Activated T-helper 2 cell treated with anti-CD3 and anti-CD28 coated beads, Interferon-gamma antibody, Interleukin-2, Interleukin-4, amounts not matched to agents 10 μg/mL and 5 μg/mL and 100 μg/mL, durations not matched to agents 14 hours and 24 hours and 36 hours (primary cell): Measurements from ENCODE around the gene PCDHA1. TPM values are rescaled to one million over a fixed set of nuclear protein-coding genes. Genes with fewer than 3 reads are reported as not detected.
"Not testable (repeated sequence)": the region's sequence is repeated elsewhere in the genome, so short reads cannot be mapped to it uniquely, and the experiment has no call there.

Experiments
- DNase-seq: peaks from one replicate; pipeline ENCODE4 v3.0.0; 2021; ENCODE audit warnings: low spot score
- H3K27ac Mint-ChIP-seq: one replicate; pipeline ENCODE4 v1.8.0; 2021; ENCODE audit warnings: mixed read lengths
- H3K27me3 Mint-ChIP-seq: one replicate; pipeline ENCODE4 v1.8.0; 2021; ENCODE audit warnings: low read depth, mixed read lengths
- H3K36me3 Mint-ChIP-seq: one replicate; pipeline ENCODE4 v1.8.0; 2021; ENCODE audit warnings: low read depth, mixed read lengths
- H3K4me1 Mint-ChIP-seq: one replicate; pipeline ENCODE4 v1.8.0; 2021; ENCODE audit warnings: low read depth, mixed read lengths
- H3K4me3 Mint-ChIP-seq: one replicate; pipeline ENCODE4 v1.8.0; 2021; ENCODE audit warnings: low read depth, mild to moderate bottlenecking, moderate library complexity, mixed read lengths
- H3K9me3 Mint-ChIP-seq: one replicate; pipeline ENCODE4 v1.8.0; 2021; ENCODE audit warnings: mixed read lengths
- intact Hi-C: fragments of 100-400 bp; cut with micrococcal nuclease; formaldehyde crosslinking; loops from one replicate; pipeline ENCODE4 v1.15.1; 2023
- total RNA-seq: library from RNA; stranded (reverse); gene quantifications from 2 replicates; pipeline ENCODE4 v1.2.3, GENCODE V29; 2022

Gene PCDHA1
- total RNA-seq, 1 donor from 2014 or later, result not detected

DNA sequence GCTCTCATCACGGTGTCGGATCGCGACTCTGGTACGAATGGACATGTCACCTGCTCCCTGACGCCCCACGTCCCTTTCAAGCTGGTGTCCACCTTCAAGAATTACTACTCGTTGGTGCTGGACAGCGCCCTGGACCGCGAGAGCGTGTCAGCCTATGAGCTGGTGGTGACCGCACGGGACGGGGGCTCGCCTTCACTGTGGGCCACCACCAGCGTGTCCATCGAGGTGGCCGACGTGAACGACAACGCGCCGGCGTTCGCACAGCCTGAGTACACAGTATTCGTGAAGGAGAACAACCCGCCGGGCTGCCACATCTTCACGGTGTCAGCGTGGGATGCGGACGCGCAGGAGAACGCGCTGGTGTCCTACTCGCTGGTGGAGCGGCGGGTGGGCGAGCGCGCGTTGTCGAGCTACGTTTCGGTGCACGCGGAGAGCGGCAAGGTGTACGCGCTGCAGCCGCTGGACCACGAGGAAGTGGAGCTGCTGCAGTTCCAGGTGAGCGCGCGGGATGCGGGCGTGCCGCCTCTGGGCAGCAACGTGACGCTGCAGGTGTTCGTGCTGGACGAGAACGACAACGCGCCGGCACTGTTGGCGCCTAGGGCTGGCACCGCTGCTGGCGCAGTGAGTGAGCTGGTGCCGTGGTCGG, 10.3 kb downstream of the PCDHA1 start:
- not testable (repeated sequence) for DNase-seq, H3K4me3 Mint-ChIP-seq, H3K36me3 Mint-ChIP-seq, H3K4me1 Mint-ChIP-seq, H3K27me3 Mint-ChIP-seq, H3K27ac Mint-ChIP-seq
- intact Hi-C loops, result loop anchor here (10.0 kb wide), 1 partner anchor 59 kb away; the partner anchor contains the start of gene PCDHA10
- peaks cover 34% of the 10 kb centered on the region for H3K9me3 Mint-ChIP-seq

DNA sequence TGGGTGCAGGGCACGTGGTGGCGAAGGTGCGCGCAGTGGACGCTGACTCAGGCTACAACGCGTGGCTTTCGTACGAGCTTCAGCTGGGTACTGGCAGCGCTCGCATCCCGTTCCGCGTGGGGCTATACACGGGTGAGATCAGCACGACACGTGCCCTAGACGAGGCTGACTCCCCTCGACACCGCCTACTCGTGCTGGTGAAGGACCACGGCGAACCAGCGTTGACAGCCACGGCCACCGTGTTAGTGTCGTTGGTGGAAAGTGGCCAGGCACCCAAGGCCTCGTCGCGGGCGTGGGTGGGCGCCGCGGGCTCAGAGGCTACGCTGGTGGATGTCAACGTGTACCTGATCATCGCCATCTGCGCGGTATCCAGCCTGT, 10.8 kb downstream of the PCDHA1 start:
- no peaks in the 10 kb centered on the region for H3K4me1 Mint-ChIP-seq
- H3K4me3 Mint-ChIP-seq, result no peak overlapping the region
- H3K9me3 Mint-ChIP-seq, result peaks cover 34% of the 10 kb centered on the region
- H3K27me3 Mint-ChIP-seq, result no peaks in the 10 kb centered on the region
- DNase-seq, result no peak
- no peaks in the 10 kb centered on the region for H3K36me3 Mint-ChIP-seq
- intact Hi-C loops, result loop anchor here (10.0 kb wide), 1 partner anchor 58 kb away; the partner anchor contains the start of gene PCDHA10
- H3K27ac Mint-ChIP-seq, result no peak overlapping the region

DNA sequence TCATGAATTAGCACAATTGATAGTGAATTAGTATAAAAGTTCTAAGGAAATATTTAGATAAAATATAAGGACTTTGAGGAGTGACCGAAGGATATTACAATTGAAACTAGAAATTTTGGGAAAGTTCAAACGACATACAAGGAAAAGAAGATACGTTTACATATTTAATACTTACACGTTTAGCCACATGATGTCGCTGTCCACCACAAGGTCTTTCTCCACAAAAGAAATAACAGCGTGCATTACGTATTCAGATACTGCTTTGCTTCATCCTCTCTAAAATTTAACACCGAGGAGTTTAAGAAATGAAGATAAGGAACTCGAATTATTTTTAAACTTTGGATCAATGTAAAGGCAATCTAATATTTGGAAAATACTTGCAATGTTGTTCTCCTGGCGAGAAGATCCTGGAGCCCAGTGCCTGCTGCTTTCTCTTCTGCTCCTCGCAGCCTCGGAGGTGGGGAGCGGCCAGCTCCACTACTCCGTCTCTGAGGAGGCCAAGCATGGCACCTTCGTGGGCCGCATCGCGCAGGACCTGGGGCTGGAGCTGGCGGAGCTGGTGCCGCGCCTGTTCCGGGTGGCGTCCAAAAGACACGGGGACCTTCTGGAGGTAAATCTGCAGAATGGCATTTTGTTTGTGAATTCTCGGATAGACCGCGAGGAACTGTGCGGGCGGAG, 15.0 kb downstream of the PCDHA1 start, which contains the start of gene PCDHA3:
TSS of gene PCDHA3 (plus strand) at position 242 of the 678 bp plus-strand sequence.
- Mint-ChIP-seq H3K36me3 (no peaks in the 10 kb centered on the region), H3K27ac (no peak within 1 kb of the TSS), H3K9me3 (peaks cover 35% of the 10 kb centered on the region), H3K27me3 (no peaks in the 10 kb centered on the region), H3K4me3 (no peak within 1 kb of the TSS), H3K4me1 (no peaks in the 10 kb centered on the region)
- no peak for DNase-seq
- intact Hi-C loops, result no loop called here

DNA sequence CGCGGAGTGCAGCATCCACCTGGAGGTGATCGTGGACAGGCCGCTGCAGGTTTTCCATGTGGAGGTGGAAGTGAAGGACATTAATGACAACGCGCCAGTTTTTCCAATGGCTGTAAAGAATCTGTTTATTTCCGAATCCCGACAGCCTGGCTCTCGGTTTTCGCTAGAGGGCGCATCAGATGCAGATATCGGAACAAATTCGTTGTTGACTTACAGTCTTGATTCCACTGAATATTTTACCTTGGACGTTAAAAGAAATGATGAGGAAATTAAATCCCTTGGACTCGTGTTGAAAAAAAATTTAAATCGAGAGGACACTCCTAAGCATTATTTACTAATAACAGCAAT, 15.5 kb downstream of the PCDHA1 start:
- H3K36me3 Mint-ChIP-seq, result no peaks in the 10 kb centered on the region
- H3K4me3 Mint-ChIP-seq, result no peak overlapping the region
- no peak overlapping the region for H3K27ac Mint-ChIP-seq
- no peaks in the 10 kb centered on the region for H3K4me1 Mint-ChIP-seq
- H3K9me3 Mint-ChIP-seq, result peaks cover 35% of the 10 kb centered on the region
- no peaks in the 10 kb centered on the region for H3K27me3 Mint-ChIP-seq
- no peak for DNase-seq
- intact Hi-C loops, result no loop called here

DNA sequence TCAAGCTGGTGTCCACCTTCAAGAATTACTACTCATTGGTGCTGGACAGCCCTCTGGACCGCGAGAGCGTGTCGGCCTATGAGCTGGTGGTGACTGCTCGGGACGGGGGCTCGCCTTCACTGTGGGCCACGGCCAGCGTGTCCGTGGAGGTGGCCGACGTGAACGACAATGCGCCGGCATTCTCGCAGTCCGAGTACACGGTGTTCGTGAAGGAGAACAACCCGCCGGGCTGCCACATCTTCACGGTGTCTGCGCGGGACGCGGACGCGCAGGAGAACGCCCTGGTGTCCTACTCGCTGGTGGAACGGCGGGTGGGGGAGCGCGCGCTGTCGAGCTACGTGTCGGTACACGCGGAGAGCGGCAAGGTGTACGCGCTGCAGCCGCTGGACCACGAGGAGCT, 16.4 kb downstream of the PCDHA1 start:
- H3K4me3 Mint-ChIP-seq, H3K27me3 Mint-ChIP-seq, H3K27ac Mint-ChIP-seq, intact Hi-C loops, H3K4me1 Mint-ChIP-seq, DNase-seq, H3K36me3 Mint-ChIP-seq: not testable (repeated sequence)
- peaks cover 32% of the 10 kb centered on the region for H3K9me3 Mint-ChIP-seq

DNA sequence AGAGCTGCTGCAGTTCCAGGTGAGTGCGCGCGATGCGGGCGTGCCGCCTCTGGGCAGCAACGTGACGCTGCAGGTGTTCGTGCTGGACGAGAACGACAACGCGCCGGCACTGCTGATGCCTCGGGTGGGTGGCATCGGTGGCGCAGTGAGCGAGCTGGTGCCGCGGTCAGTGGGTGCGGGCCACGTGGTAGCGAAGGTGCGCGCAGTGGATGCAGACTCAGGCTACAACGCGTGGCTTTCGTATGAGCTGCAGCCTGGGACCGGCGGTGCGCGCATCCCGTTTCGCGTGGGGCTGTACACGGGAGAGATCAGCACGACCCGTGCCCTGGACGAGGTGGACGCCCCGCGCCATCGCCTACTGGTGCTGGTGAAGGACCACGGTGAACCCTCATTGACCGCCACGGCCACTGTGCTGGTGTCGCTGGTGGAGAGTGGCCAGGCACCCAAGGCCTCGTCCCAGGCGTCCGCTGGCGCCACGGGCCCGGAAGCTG, 16.9 kb downstream of the PCDHA1 start:
- Mint-ChIP-seq H3K4me3 (no peak overlapping the region), H3K9me3 (peaks cover 35% of the 10 kb centered on the region), H3K27me3 (no peaks in the 10 kb centered on the region), H3K4me1 (no peaks in the 10 kb centered on the region), H3K27ac (no peak overlapping the region), H3K36me3 (no peaks in the 10 kb centered on the region)
- no peak for DNase-seq
- intact Hi-C loops, result no loop called here

GRCh38 chr5:140806834-140807775, 21.2 kb downstream of the PCDHA1 start, which contains the start of gene PCDHA4:
PCDHA4 (plus strand) TSS chr5:140807068.
- H3K4me1 Mint-ChIP-seq, result no peaks in the 10 kb centered on the region
- intact Hi-C loops, result no loop called here
- H3K4me3 Mint-ChIP-seq, result no peak within 1 kb of the TSS
- H3K9me3 Mint-ChIP-seq, result peaks cover 35% of the 10 kb centered on the region
- no peaks in the 10 kb centered on the region for H3K27me3 Mint-ChIP-seq
- H3K36me3 Mint-ChIP-seq, result no peaks in the 10 kb centered on the region
- no peak within 1 kb of the TSS for H3K27ac Mint-ChIP-seq
- no peak for DNase-seq

GRCh38 chr5:140808241-140808888, 22.4 kb downstream of the PCDHA1 start:
- intact Hi-C loops, H3K4me1 Mint-ChIP-seq, H3K36me3 Mint-ChIP-seq: not testable (repeated sequence)

GRCh38 chr5:140808889-140809291, 22.9 kb downstream of the PCDHA1 start:
- Mint-ChIP-seq H3K4me3 (no peak overlapping the region), H3K4me1 (no peaks in the 10 kb centered on the region), H3K9me3 (peaks cover 38% of the 10 kb centered on the region)

More at GRCh38 chr5:140808241-140808888, 22.4 kb downstream of the PCDHA1 start:
- not testable (repeated sequence) for H3K27me3 Mint-ChIP-seq, DNase-seq, H3K27ac Mint-ChIP-seq, H3K4me3 Mint-ChIP-seq
- H3K9me3 Mint-ChIP-seq, result peaks cover 43% of the 10 kb centered on the region

DNA sequence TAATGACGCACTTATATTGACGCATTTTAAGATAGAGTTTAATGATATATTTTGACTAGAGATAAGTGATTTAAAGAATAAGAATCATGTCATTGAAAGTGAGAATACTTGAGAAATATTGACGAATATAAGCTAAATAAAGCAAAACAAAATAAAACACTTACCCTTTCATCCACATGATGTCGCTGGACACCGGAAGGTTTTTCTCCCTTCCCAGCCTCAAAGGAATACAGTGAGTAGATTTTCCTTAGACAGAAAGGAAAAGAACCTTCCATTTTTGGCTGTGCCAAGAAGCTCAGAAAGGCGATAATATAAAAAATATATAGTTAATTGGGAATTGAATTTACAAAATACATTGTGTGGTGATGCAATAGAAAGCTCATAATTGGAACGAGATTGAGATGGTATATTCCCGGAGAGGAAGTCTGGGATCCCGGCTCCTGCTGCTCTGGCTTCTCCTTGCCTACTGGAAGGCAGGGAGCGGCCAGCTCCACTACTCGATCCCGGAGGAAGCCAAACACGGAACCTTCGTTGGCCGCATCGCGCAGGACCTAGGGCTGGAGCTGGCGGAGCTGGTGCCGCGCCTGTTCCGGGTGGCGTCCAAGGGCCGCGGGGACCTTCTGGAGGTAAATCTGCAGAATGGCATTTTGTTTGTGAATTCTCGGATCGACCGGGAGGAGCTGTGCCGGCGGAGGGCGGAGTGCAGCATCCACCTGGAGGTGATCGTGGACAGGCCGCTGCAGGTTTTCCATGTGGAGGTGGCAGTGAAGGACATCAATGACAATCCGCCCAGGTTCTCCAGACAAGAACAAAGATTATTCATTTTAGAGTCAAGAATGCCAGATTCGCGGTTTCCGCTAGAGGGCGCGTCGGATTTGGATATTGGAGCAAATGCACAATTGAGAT, 35.7 kb downstream of the PCDHA1 start, which contains the start of gene PCDHA5:
TSS of gene PCDHA5 (plus strand) at position 239 of the 906 bp plus-strand sequence.
- H3K9me3 Mint-ChIP-seq, result peaks cover 20% of the 10 kb centered on the region
- no peaks in the 10 kb centered on the region for H3K36me3 Mint-ChIP-seq
- DNase-seq, result no peak
- no peak within 1 kb of the TSS for H3K27ac Mint-ChIP-seq
- intact Hi-C loops, result no loop called here
- H3K4me3 Mint-ChIP-seq, result no peak within 1 kb of the TSS
- H3K4me1 Mint-ChIP-seq, result no peaks in the 10 kb centered on the region
- H3K27me3 Mint-ChIP-seq, result no peaks in the 10 kb centered on the region

More at GRCh38 chr5:140808889-140809291, 22.9 kb downstream of the PCDHA1 start:
- Mint-ChIP-seq H3K36me3 (no peaks in the 10 kb centered on the region), H3K27me3 (no peaks in the 10 kb centered on the region), H3K27ac (no peak overlapping the region)
- DNase-seq, result no peak
- intact Hi-C loops, result no loop called here

DNA sequence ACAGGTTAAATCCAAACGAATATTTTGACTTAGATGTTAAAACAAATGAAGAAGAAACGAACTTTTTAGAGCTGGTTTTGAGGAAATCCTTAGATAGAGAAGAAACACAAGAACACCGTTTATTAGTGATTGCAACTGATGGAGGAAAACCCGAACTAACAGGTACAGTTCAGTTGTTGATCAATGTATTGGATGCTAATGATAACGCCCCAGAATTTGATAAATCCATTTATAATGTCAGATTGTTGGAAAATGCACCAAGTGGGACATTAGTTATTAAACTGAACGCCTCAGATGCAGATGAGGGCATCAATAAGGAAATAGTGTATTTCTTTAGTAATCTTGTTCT, 36.3 kb downstream of the PCDHA1 start:
- Mint-ChIP-seq H3K4me3 (no peak overlapping the region), H3K36me3 (no peaks in the 10 kb centered on the region), H3K27ac (no peak overlapping the region), H3K9me3 (peaks cover 26% of the 10 kb centered on the region), H3K27me3 (no peaks in the 10 kb centered on the region), H3K4me1 (no peaks in the 10 kb centered on the region)
- no peak for DNase-seq
- intact Hi-C loops, result no loop called here
